Activated CD8-positive, alpha-beta memory T cell treated with anti-CD3 and anti-CD28 coated beads, Interleukin-2, amount 10 ng/mL, durations not matched to agents 7 days and 5 days (primary cell): ENCODE data around the gene LRRC59. TPM values are rescaled to one million over a fixed set of nuclear protein-coding genes. Genes with fewer than 3 reads are reported as not detected.

ENCODE experiments used
- ATAC-seq: fragments of 150-1000 bp; cut with Tn5 transposase; one replicate; pipeline ENCODE4 v1.10.0; 2021; ENCODE audit warnings: moderate library complexity
- CTCF ChIA-PET: fragments of 350-600 bp; sonication (Branson Sonifier 250); formaldehyde crosslinking; loops from one replicate; lab custom pipeline; 2021; ENCODE audit warnings: antibody characterized with exemption; lab: Charles Lee
- DNase-seq: peaks from one replicate; pipeline ENCODE4 v3.0.0-alpha.2; 2020
- H3K27ac Mint-ChIP-seq: one replicate; pipeline ENCODE4 v1.8.0; 2021; ENCODE audit warnings: mild to moderate bottlenecking, mixed read lengths
- H3K27me3 Mint-ChIP-seq: one replicate; pipeline ENCODE4 v1.8.0; 2021; ENCODE audit warnings: mixed read lengths
- H3K36me3 Mint-ChIP-seq: one replicate; pipeline ENCODE4 v1.8.0; 2021; ENCODE audit warnings: mild to moderate bottlenecking, mixed read lengths
- H3K4me1 Mint-ChIP-seq: one replicate; pipeline ENCODE4 v1.8.0; 2021; ENCODE audit warnings: mixed read lengths
- H3K4me3 Mint-ChIP-seq: one replicate; pipeline ENCODE4 v1.8.0; 2021; ENCODE audit warnings: mild to moderate bottlenecking, moderate library complexity, mixed read lengths
- H3K9me3 Mint-ChIP-seq: one replicate; pipeline ENCODE4 v1.8.0; 2022; ENCODE audit warnings: low read depth, mixed read lengths
- total RNA-seq, 2 experiments: library from RNA; stranded (reverse); gene quantifications; one replicate each; pipeline ENCODE4 v1.2.3, GENCODE V29; 2021

LRRC59 gene
- total RNA-seq, 2 experiments from 2014 or later: 71.5 to 82.6 TPM

- CTCF ChIA-PET: interaction anchor here (1.2 to 4.9 kb wide), 2 partner anchors 10 to 32 kb away, joined by 3 to 46 read pairs; no protein-coding TSS in a partner anchor
- no peaks in the 10 kb centered on the region for H3K9me3 Mint-ChIP-seq
- no peaks in the 10 kb centered on the region for H3K27me3 Mint-ChIP-seq
- peaks cover 33% of the 10 kb centered on the region for H3K4me1 Mint-ChIP-seq
- DNase-seq: no peak
- no peak for ATAC-seq
- H3K27ac Mint-ChIP-seq: peak overlapping the region; percentile 9
- H3K36me3 Mint-ChIP-seq: peaks cover 44% of the 10 kb centered on the region
- H3K4me3 Mint-ChIP-seq: peak overlapping the region; percentile 39
These were observed 2.6 kb downstream of the LRRC59 start for GRCh38 chr17:50394711-50395110.

GRCh38 chr17:50393700-50394099 is 3.6 kb downstream of the LRRC59 start:
- Mint-ChIP-seq H3K4me3 (no peak overlapping the region), H3K27ac (no peak overlapping the region), H3K4me1 (peaks cover 33% of the 10 kb centered on the region), H3K27me3 (no peaks in the 10 kb centered on the region), H3K36me3 (peaks cover 48% of the 10 kb centered on the region), H3K9me3 (no peaks in the 10 kb centered on the region)
- CTCF ChIA-PET: no interaction called here
- DNase-seq: no peak
- no peak for ATAC-seq

GRCh38 chr17:50392621-50393020 is 4.7 kb downstream of the LRRC59 start:
- Mint-ChIP-seq H3K4me1 (peaks cover 29% of the 10 kb centered on the region), H3K4me3 (no peak overlapping the region), H3K9me3 (no peaks in the 10 kb centered on the region), H3K36me3 (peaks cover 55% of the 10 kb centered on the region), H3K27me3 (no peaks in the 10 kb centered on the region), H3K27ac (no peak overlapping the region)
- CTCF ChIA-PET: no interaction called here
- DNase-seq (no peak), ATAC-seq (no peak)

- ATAC-seq (no peak), DNase-seq (no peak)
- no peak overlapping the region for H3K27ac Mint-ChIP-seq
- CTCF ChIA-PET: interaction anchor here (0.6 to 2.0 kb wide), 6 partner anchors 8 to 280 kb away, joined by 3 to 13 read pairs (median 3); partner anchors contain the start of gene LRRC59
- no peaks in the 10 kb centered on the region for H3K9me3 Mint-ChIP-seq
- no peak overlapping the region for H3K4me3 Mint-ChIP-seq
- peaks cover 10% of the 10 kb centered on the region for H3K4me1 Mint-ChIP-seq
- peaks cover 66% of the 10 kb centered on the region for H3K36me3 Mint-ChIP-seq
- H3K27me3 Mint-ChIP-seq: no peaks in the 10 kb centered on the region
These were observed 7.8 kb downstream of the LRRC59 start for GRCh38 chr17:50389534-50389933.

- CTCF ChIA-PET: interaction anchor here (0.9 to 2.0 kb wide), 3 partner anchors 8 to 113 kb away, joined by 3 to 13 read pairs (median 4); partner anchors contain the start of genes LRRC59 and RSAD1
- peaks cover 66% of the 10 kb centered on the region for H3K36me3 Mint-ChIP-seq
These were observed 8.6 kb downstream of the LRRC59 start for GRCh38 chr17:50388728-50389127.

GRCh38 chr17:50386510-50386909 is 10.8 kb downstream of the LRRC59 start:
- Mint-ChIP-seq H3K4me1 (no peaks in the 10 kb centered on the region), H3K27me3 (no peaks in the 10 kb centered on the region), H3K9me3 (no peaks in the 10 kb centered on the region), H3K27ac (no peak overlapping the region), H3K36me3 (peaks cover 62% of the 10 kb centered on the region), H3K4me3 (no peak overlapping the region)
- CTCF ChIA-PET: interaction anchor here (0.6 to 3.6 kb wide), 2 partner anchors 11 to 258 kb away, joined by 4 to 20 read pairs; partner anchors contain the start of gene LRRC59
- ATAC-seq (no peak), DNase-seq (no peak)

More at GRCh38 chr17:50388728-50389127, 8.6 kb downstream of the LRRC59 start:
- H3K9me3 Mint-ChIP-seq: no peaks in the 10 kb centered on the region
- H3K4me3 Mint-ChIP-seq: no peak overlapping the region
- H3K4me1 Mint-ChIP-seq: peaks cover 5% of the 10 kb centered on the region
- ATAC-seq (no peak), DNase-seq (no peak)
- H3K27me3 Mint-ChIP-seq: no peaks in the 10 kb centered on the region
- H3K27ac Mint-ChIP-seq: no peak overlapping the region

GRCh38 chr17:50382931-50383330 is 14.4 kb downstream of the LRRC59 start:
- H3K27ac Mint-ChIP-seq: peak overlapping the region; percentile 25
- H3K27me3 Mint-ChIP-seq: no peaks in the 10 kb centered on the region
- peaks cover 5% of the 10 kb centered on the region for H3K4me1 Mint-ChIP-seq
- CTCF ChIA-PET: no interaction called here
- no peaks in the 10 kb centered on the region for H3K9me3 Mint-ChIP-seq
- no peak for DNase-seq
- peaks cover 66% of the 10 kb centered on the region for H3K36me3 Mint-ChIP-seq
- ATAC-seq: no peak
- H3K4me3 Mint-ChIP-seq: no peak overlapping the region

GRCh38 chr17:50381920-50382319 is 15.4 kb downstream of the LRRC59 start:
- H3K36me3 Mint-ChIP-seq: peaks cover 56% of the 10 kb centered on the region
- H3K27me3 Mint-ChIP-seq: no peaks in the 10 kb centered on the region
- CTCF ChIA-PET: interaction anchor here (1.1 to 1.3 kb wide), 4 partner anchors 8 to 21 kb away, joined by 3 to 6 read pairs (median 4); partner anchors contain the start of genes EME1, LRRC59 and MRPL27
- H3K27ac Mint-ChIP-seq: no peak overlapping the region
- H3K4me3 Mint-ChIP-seq: no peak overlapping the region
- ATAC-seq (no peak), DNase-seq (no peak)
- peaks cover 7% of the 10 kb centered on the region for H3K4me1 Mint-ChIP-seq
- no peaks in the 10 kb centered on the region for H3K9me3 Mint-ChIP-seq

- Mint-ChIP-seq H3K4me1 (peaks cover 8% of the 10 kb centered on the region), H3K27me3 (no peaks in the 10 kb centered on the region), H3K4me3 (no peak overlapping the region), H3K27ac (no peak overlapping the region), H3K36me3 (peaks cover 55% of the 10 kb centered on the region), H3K9me3 (no peaks in the 10 kb centered on the region)
- DNase-seq: no peak
- CTCF ChIA-PET: interaction anchor here (0.9 to 1.3 kb wide), 5 partner anchors 8 to 20 kb away, joined by 3 to 6 read pairs (median 4); partner anchors contain the start of genes EME1, LRRC59 and MRPL27
- no peak for ATAC-seq
These were observed 16.0 kb downstream of the LRRC59 start for GRCh38 chr17:50381260-50381815.

GRCh38 chr17:50380369-50381259 is 16.7 kb downstream of the LRRC59 start:
- DNase-seq (no peak), ATAC-seq (no peak)
- Mint-ChIP-seq H3K27me3 (no peaks in the 10 kb centered on the region), H3K4me1 (peaks cover 9% of the 10 kb centered on the region), H3K36me3 (peaks cover 58% of the 10 kb centered on the region), H3K4me3 (no peak overlapping the region), H3K9me3 (no peaks in the 10 kb centered on the region), H3K27ac (no peak overlapping the region)
- CTCF ChIA-PET: interaction anchor here (0.9 to 2.8 kb wide), 6 partner anchors 9 to 19 kb away, joined by 3 to 11 read pairs (median 4); partner anchors contain the start of gene LRRC59

GRCh38 chr17:50379351-50380132 is 17.8 kb downstream of the LRRC59 start:
- H3K4me1 Mint-ChIP-seq: peaks cover 9% of the 10 kb centered on the region
- no peaks in the 10 kb centered on the region for H3K9me3 Mint-ChIP-seq
- CTCF ChIA-PET: interaction anchor here (1.3 to 2.8 kb wide), 3 partner anchors 16 to 18 kb away, joined by 3 to 11 read pairs (median 7); partner anchors contain the start of gene LRRC59
- DNase-seq: no peak
- H3K36me3 Mint-ChIP-seq: peaks cover 48% of the 10 kb centered on the region
- ATAC-seq: no peak
- no peak overlapping the region for H3K27ac Mint-ChIP-seq
- H3K4me3 Mint-ChIP-seq: no peak overlapping the region
- H3K27me3 Mint-ChIP-seq: no peaks in the 10 kb centered on the region

- DNase-seq: no peak
- ATAC-seq: no peak
- H3K4me1 Mint-ChIP-seq: peaks cover 30% of the 10 kb centered on the region
- H3K27me3 Mint-ChIP-seq: no peaks in the 10 kb centered on the region
- CTCF ChIA-PET: interaction anchor here (1.2 to 7.8 kb wide), 3 partner anchors 14 to 21 kb away, joined by 4 to 64 read pairs (median 45); partner anchors contain the start of gene LRRC59
- no peaks in the 10 kb centered on the region for H3K9me3 Mint-ChIP-seq
- H3K36me3 Mint-ChIP-seq: peaks cover 39% of the 10 kb centered on the region
- no peak overlapping the region for H3K27ac Mint-ChIP-seq
- no peak overlapping the region for H3K4me3 Mint-ChIP-seq
These were observed 21.3 kb downstream of the LRRC59 start for GRCh38 chr17:50375858-50376538.
